ENCODE data around the gene RIC3.

The RIC3 gene

DNA sequence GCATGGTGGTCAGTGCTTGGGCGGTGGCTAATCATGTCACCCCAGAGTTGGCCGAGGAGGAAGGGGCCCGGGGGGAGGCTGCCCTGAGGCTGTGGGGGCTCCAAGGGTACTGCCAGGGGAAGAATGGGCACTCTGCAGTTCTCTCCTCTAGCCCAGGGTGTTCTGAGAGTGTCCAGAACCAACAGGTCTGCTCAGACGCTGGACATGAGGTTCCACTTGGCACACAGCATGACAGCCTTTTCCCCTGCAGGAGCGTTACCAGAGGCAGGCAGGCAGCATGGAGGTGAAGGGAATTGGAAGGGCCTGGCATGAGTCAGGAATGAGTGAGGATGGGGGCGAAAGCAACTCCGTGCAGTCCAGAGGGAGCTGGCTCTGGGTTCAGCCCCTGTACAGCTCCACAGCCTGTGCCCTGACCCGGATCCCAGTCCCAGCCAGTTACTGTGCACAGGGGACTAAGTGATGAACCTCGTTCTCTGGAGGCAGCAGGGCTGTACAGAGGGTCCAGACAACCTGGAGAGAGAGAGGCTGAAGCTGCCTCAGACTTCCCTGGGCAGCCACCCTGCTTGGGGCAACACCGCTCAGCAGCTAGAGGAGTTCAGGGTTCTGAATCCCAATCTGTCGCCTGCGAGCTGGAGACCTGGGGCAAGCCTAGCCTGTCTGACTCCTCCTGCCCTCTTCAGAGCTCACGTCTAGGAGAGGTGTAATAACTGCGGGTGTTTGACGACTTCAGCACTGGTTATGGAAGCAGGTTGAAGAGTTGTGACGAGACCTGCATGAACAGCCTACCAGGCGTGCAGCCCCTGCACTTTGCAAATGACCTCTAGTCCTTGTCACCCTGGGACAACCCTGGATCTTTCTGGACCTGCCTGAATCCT is 102.6 kb downstream of the RIC3 start:
- no peak for DNase-seq

DNA sequence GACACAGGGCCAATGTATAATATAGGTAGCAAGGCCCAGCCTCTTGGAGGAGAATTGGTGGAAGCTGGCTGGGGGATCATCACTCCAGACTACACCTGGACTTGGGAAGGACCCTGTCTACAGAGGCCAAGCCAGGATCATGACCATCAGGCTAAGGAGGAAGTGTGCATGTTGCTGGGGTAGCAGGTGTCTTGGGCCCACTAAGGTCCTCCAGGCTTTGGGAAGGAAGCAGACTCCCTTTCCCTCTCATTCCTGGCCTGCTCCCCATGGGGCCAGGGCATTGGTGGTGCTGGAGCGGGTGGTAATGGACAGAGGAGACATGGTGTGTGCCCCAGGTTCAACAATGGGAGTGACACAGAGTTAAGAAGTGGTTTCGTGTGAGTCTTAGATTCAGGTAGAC is 103.8 kb downstream of the RIC3 start:
- DNase-seq = no peak

DNA sequence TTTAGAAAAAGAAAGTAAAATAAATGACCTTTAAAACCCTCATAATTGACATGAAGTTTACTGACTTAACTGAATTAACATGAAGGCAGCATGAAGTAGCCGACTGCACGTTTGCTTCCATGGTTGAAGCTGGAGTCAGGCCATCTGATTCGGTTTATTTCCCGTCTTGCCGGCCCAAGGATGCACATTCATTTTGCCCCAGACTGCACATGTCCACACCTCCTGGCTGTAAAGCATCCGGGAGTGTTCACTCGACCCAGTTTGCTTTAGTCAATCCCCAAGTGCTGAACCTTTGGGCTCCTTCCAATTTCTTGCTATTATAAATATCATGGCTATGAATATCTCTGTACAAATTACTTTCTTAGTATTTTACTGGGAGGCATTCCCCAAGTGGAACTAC is 105.5 kb downstream of the RIC3 start:
- DNase-seq = no peak

DNA sequence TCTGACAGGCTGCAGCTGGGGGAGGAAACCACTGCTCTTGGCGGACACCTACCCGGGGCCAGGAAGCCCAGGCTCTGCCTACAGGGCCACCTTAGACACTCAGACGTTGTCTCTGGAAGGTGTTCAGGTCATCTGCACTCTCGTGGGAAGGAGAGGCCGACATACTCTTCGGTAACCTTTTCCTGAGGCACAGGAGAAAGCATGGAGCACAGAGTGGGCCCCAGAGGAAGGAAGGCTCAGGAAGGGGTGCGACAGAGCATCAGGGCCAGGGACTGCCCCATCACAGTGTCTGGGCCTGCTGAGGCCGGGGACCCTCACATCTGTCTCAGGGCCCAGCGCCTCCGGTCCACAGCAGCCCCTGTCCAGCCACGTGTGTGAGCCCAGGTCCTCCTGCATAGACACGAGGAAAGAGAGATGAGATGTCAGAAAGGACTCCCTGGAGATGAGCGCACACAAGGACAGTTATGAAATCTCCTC is 106.0 kb downstream of the RIC3 start:
- no peak for DNase-seq

DNA sequence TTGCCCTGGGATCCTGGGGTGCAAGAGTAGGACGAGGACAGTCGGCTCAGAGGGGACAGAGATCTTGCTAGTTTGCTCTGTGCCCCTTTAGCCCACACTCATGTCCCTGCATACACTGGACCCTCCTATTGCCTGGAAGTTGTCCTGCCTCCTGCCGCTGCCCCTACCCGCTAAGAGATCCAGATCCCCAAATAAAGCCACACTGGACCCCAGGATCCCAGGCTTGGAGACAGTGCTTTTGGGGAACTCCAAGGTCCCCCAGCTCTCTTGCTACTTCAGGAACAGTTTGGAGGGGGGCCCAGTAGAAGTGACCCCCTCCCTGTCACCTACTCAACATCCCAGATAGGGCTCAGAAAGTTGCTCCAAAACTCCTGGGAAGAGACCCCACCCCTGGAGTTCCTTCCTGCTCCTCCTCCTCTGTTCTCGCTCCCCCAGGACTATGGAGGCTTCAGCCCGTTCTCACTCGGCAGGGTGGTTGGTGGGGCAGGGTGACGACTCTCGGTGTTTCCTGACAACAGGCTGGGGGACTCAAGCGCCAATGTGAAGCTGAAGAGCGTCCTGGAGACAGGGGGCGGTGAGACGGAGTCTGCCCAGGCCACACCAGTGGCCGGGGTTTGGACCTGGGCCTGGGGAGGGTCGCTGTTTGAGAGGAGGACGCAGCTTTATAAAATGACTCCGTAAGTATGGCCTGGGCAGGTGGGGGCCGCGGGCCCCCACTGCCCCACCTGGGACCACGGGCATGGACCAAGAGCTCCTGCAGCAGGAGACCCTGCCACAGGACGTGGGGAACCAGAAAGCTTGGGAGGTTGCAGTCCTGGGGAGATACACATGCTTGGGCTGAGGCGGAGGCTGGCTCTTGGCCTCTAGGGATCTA is 107.0 kb downstream of the RIC3 start:
- no peak for DNase-seq

DNA sequence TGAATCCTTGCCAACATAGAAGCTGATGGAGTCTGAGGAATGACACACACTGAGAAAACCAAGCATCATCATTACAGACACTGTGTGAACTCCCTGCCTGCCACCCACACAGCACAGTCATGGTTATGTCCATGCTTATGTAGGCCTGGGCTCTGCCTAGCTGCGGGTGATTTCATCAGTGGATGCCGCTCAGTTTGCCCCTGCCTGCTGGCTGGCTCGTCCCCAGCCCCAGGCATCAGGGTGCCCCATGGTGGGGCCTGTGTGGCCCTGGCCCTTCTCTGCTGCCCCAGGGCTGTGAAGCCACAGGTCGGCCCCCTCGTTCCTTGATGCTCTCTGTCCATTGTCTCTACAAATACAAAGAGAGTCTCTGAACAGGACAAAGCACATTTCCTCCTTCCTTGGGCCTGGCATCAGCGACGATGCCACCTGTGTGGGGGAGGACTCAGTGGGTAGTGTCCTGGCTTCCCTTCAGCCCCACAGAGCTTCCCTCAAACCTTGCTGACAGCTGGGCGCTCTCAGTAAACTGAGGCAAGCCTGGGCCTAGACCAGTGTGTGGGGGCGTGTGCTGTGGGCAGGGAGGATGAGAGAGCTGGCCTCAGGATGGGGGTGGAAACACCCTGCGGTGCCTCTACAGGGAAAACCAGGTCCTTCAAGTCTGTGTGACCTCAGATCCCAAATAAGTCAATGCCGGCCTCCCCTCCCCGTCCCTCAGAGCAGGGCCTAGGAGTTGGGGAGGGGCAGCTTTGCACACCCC is 107.8 kb downstream of the RIC3 start:
- DNase-seq = no peak

DNA sequence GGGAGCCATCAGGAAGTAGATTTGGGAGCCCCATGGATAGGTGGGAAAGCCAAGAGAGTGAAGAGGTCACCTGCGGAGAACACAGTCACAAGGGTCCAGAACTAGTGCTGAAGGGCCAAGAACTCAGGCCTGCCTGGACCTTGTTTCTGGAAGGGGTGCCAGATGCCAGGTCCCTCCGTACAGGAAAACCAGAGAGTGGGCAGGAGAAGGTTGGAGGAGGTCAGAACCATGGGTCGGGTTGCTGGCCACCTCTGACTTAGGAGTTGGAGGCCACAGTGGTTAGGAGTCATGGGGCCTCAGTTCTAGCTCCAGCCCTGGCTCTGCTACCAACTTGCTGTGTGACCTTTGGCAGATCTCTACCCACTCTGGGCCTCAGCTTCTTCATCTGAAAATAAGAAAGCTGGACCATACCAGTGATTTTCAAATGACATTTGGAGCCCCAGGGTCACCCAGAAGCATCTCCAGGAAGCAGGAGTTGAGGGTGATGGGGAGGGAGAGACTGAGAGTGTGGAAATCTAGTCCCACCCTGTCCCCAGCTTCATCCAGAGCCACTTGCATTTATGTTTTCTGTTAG is 108.6 kb downstream of the RIC3 start:
- DNase-seq = no peak

DNA sequence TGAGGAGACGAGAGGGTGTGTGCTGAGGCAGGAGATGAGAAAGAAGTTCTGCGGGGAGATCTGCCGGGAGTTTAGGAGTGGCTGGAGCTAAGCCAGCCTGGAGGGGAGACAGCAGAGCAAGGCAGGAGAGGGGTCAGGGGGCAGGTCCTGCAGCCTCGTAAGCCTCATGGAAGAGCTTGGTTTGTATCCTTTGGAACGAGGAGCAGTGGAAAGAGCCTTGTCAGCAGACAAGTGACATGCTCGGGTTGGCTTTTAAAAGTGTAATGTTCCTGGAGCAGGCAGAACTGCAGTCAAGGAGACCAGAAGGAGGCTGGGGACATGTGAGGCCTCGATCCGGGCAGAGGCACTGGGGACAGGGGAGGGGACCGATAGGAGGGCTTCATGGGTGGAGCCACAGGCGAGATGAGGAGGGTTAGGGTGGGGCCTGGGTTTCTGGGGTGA is 109.2 kb downstream of the RIC3 start:
- no peak for DNase-seq

DNA sequence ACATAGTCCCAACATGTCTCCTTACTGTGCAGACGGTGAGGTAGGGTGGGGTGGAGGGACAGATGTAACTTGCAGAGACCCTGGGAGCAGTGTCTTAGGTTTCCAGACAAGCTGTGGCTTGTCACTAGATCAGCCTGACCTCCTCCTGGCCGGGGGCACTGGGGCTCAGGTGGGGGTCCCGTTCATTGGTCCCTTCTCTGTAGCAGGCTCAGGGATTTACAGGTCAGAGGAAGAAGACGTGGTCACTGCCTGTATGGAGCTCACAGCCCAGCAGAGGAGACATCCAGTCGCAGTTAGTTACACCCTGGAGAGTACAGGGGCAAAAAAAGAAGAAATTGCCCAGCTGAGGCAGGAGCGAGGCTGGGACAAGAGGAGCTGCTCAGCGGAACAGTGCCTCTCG is 109.8 kb downstream of the RIC3 start:
- DNase-seq = no peak

DNA sequence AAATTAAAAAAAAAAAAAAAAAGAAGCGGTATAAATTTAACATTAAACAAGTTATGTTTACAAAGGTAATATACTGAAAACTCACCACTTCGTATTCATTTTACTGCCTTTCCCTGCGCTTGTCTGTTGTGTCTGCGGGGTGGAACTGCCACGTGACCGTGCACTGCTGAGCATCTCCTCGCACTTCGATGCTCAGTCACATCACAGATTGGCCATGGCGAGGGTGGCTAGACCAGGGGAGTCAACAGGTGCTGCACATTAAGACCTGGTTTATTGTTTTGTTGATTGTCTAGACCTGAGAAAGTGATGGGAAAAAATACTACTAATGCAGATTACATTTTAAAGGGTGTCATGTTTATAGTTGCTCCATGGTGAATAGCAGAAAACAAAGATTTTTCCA is 110.6 kb downstream of the RIC3 start:
- DNase-seq = no peak

DNA sequence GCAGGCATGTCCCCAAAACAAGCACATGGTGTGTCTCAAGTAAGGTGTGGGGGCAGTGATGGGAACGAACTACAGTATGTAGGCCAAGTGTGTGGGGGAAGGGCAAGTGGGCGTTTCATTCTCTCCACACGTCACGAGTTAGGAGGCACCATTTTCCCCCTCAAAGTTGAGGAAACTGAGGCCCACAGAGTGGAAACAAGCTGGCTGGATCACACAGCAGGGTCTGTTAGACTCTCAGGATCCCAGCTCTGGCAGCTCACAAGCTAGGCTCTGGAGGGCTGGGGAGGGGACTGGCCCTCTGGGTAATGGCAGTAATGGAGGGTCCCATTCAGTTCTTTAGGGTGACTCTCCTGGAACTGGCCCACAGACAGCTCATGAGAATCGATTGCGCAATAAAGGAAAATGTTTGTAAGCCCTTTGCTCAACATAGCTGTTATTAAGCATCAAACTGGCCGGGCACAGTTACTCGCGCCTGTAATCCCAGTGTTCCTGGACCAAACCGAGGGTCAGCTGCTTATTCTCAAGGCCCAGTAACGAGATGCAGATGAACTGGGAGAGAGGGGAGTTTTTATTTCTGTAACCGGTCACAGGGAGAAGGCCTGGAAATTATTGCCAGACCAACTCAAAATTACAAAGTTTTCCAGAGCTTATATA is 111.9 kb downstream of the RIC3 start:
- DNase-seq = no peak

Data from stimulated activated CD8-positive, alpha-beta memory T cell treated with anti-CD3 and anti-CD28 coated beads, Interleukin-4, amount 100 ng/mL, for 48 hours (primary cell).